ENCODE measurements around the gene TDRKH. TPM values are rescaled to one million over a fixed set of nuclear protein-coding genes. Genes with fewer than 3 reads are reported as not detected.
"Not testable (repeated sequence)": the region's sequence is repeated elsewhere in the genome, so short reads cannot be mapped to it uniquely, and the experiment has no call there.

Gene TDRKH
- total and polyA plus RNA-seq, 5 donors = 3.4 to 7.5 (median 5.6) TPM

GRCh38 chr1:151801846-151802245, 11.5 kb upstream of the TDRKH start:
- 90% methylated on average over 7 of the region's 7 CpGs for WGBS
- intact Hi-C loops (cut with DNase I) = no loop called here
- H3K4me3 ChIP-seq (ENCODE audit: low read length) = no peak overlapping the region
- no peak overlapping the region for H3K27ac ChIP-seq (ENCODE audit: low read length)
- H3K9me3 ChIP-seq (ENCODE audit: control insufficient read depth, low read length) = no peaks in the 10 kb centered on the region
- no peak for DNase-seq
- H3K27me3 ChIP-seq (ENCODE audit: control insufficient read depth, insufficient read depth) = no peaks in the 10 kb centered on the region
- no peak for ATAC-seq
- H3K4me1 ChIP-seq (ENCODE audit: control insufficient read depth, insufficient read depth, low read length) = no peaks in the 10 kb centered on the region

GRCh38 chr1:151801310-151801820, 11.1 kb upstream of the TDRKH start:
- no peak overlapping the region for H3K4me3 ChIP-seq (ENCODE audit: low read length)
- ATAC-seq = no peak
- 91% methylated on average over 12 of the region's 12 CpGs for WGBS

GRCh38 chr1:151800830-151801229, 10.5 kb upstream of the TDRKH start:
- no peaks in the 10 kb centered on the region for H3K4me1 ChIP-seq (ENCODE audit: control insufficient read depth, insufficient read depth, low read length)
- no peaks in the 10 kb centered on the region for H3K9me3 ChIP-seq (ENCODE audit: control insufficient read depth, low read length)
- no peak for ATAC-seq
- H3K4me3 ChIP-seq (ENCODE audit: low read length) = no peak overlapping the region
- no peak for DNase-seq
- H3K27ac ChIP-seq (ENCODE audit: low read length) = no peak overlapping the region
- H3K27me3 ChIP-seq (ENCODE audit: control insufficient read depth, insufficient read depth) = no peaks in the 10 kb centered on the region
- 53% methylated on average over 8 of the region's 8 CpGs for WGBS
- intact Hi-C loops (cut with DNase I) = no loop called here

More at GRCh38 chr1:151801310-151801820, 11.1 kb upstream of the TDRKH start:
- H3K27ac ChIP-seq (ENCODE audit: low read length) = no peak overlapping the region
- no peaks in the 10 kb centered on the region for H3K27me3 ChIP-seq (ENCODE audit: control insufficient read depth, insufficient read depth)
- intact Hi-C loops (cut with DNase I) = no loop called here
- no peak for DNase-seq
- no peaks in the 10 kb centered on the region for H3K9me3 ChIP-seq (ENCODE audit: control insufficient read depth, low read length)
- no peaks in the 10 kb centered on the region for H3K4me1 ChIP-seq (ENCODE audit: control insufficient read depth, insufficient read depth, low read length)

GRCh38 chr1:151799179-151800022, 9.1 kb upstream of the TDRKH start:
- Histone ChIP-seq H3K4me1 (ENCODE audit: control insufficient read depth, insufficient read depth, low read length) (no peaks in the 10 kb centered on the region), H3K27me3 (ENCODE audit: control insufficient read depth, insufficient read depth) (no peaks in the 10 kb centered on the region), H3K9me3 (ENCODE audit: control insufficient read depth, low read length) (no peaks in the 10 kb centered on the region), H3K27ac (ENCODE audit: low read length) (no peak overlapping the region), H3K4me3 (ENCODE audit: low read length) (no peak overlapping the region)
- intact Hi-C loops (cut with DNase I) = no loop called here
- 48% methylated on average over 9 of the region's 9 CpGs for WGBS
- DNase-seq (no peak), ATAC-seq (no peak)

- Histone ChIP-seq H3K4me1 (ENCODE audit: control insufficient read depth, insufficient read depth, low read length) (no peaks in the 10 kb centered on the region), H3K9me3 (ENCODE audit: control insufficient read depth, low read length) (no peaks in the 10 kb centered on the region), H3K4me3 (ENCODE audit: low read length) (no peak overlapping the region), H3K27ac (ENCODE audit: low read length) (no peak overlapping the region), H3K27me3 (ENCODE audit: control insufficient read depth, insufficient read depth) (no peaks in the 10 kb centered on the region)
- intact Hi-C loops (cut with DNase I) = no loop called here
- ATAC-seq (no peak), DNase-seq (no peak)
- 89% methylated on average over 5 of the region's 5 CpGs for WGBS
Measured at GRCh38 chr1:151798571-151798970, 8.3 kb upstream of the TDRKH start.

GRCh38 chr1:151790940-151791651, 796 bp upstream of the TDRKH start:
- DNase-seq = peak in 2 of 3 donors; percentile 52 to 58
- intact Hi-C loops (cut with DNase I) = no loop called here
- ATAC-seq = peak; percentile 38 to 48
- H3K4me1 ChIP-seq (ENCODE audit: control insufficient read depth, insufficient read depth, low read length) = no peaks in the 10 kb centered on the region
- H3K27ac ChIP-seq (ENCODE audit: low read length) = peak overlapping the region; percentile 11
- no peaks in the 10 kb centered on the region for H3K27me3 ChIP-seq (ENCODE audit: control insufficient read depth, insufficient read depth)
- under 1% methylated on average over 52 of the region's 52 CpGs for WGBS
- H3K4me3 ChIP-seq (ENCODE audit: low read length) = peak overlapping the region; percentile 77
- H3K9me3 ChIP-seq (ENCODE audit: control insufficient read depth, low read length) = no peaks in the 10 kb centered on the region

GRCh38 chr1:151787689-151788088, 2.6 kb downstream of the TDRKH start:
- no peak overlapping the region for H3K27ac ChIP-seq (ENCODE audit: low read length)
- intact Hi-C loops (cut with DNase I) = no loop called here
- DNase-seq (no peak), ATAC-seq (no peak)
- H3K4me3 ChIP-seq (ENCODE audit: low read length) = no peak overlapping the region
- WGBS = 91% methylated on average over 3 of the region's 3 CpGs
- no peaks in the 10 kb centered on the region for H3K9me3 ChIP-seq (ENCODE audit: control insufficient read depth, low read length)
- no peaks in the 10 kb centered on the region for H3K4me1 ChIP-seq (ENCODE audit: control insufficient read depth, insufficient read depth, low read length)
- no peaks in the 10 kb centered on the region for H3K27me3 ChIP-seq (ENCODE audit: control insufficient read depth, insufficient read depth)

GRCh38 chr1:151783796-151784195, 6.5 kb downstream of the TDRKH start:
- ATAC-seq (no peak), DNase-seq (no peak)
- H3K27me3 ChIP-seq (ENCODE audit: control insufficient read depth, insufficient read depth) = no peaks in the 10 kb centered on the region
- H3K4me3 ChIP-seq (ENCODE audit: low read length) = no peak overlapping the region
- intact Hi-C loops (cut with DNase I) = no loop called here
- H3K4me1 ChIP-seq (ENCODE audit: control insufficient read depth, insufficient read depth, low read length) = no peaks in the 10 kb centered on the region
- H3K9me3 ChIP-seq (ENCODE audit: control insufficient read depth, low read length) = no peaks in the 10 kb centered on the region
- no peak overlapping the region for H3K27ac ChIP-seq (ENCODE audit: low read length)
- WGBS = 48% methylated on average over 2 of the region's 2 CpGs

- Histone ChIP-seq H3K4me3 (ENCODE audit: low read length) (no peak overlapping the region), H3K27me3 (ENCODE audit: control insufficient read depth, insufficient read depth) (no peaks in the 10 kb centered on the region), H3K27ac (ENCODE audit: low read length) (no peak overlapping the region), H3K9me3 (ENCODE audit: control insufficient read depth, low read length) (no peaks in the 10 kb centered on the region), H3K4me1 (ENCODE audit: control insufficient read depth, insufficient read depth, low read length) (no peaks in the 10 kb centered on the region)
- ATAC-seq (no peak), DNase-seq (no peak)
- 90% methylated on average over 3 of the region's 3 CpGs for whole genome bisulfite sequencing
- intact Hi-C loops (cut with DNase I) = no loop called here
Measured at GRCh38 chr1:151782741-151783140, 7.6 kb downstream of the TDRKH start.

GRCh38 chr1:151782026-151782425, 8.3 kb downstream of the TDRKH start:
- intact Hi-C loops (cut with DNase I); DNase-seq; ATAC-seq; H3K4me3 ChIP-seq (ENCODE audit: low read length); H3K9me3 ChIP-seq (ENCODE audit: control insufficient read depth, low read length); H3K27ac ChIP-seq (ENCODE audit: low read length); H3K4me1 ChIP-seq (ENCODE audit: control insufficient read depth, insufficient read depth, low read length); H3K27me3 ChIP-seq (ENCODE audit: control insufficient read depth, insufficient read depth): not testable (repeated sequence)
- 85% methylated on average over 5 of the region's 5 CpGs for WGBS

GRCh38 chr1:151780736-151781135, 9.6 kb downstream of the TDRKH start:
- H3K4me3 ChIP-seq (ENCODE audit: low read length); H3K27me3 ChIP-seq (ENCODE audit: control insufficient read depth, insufficient read depth); H3K4me1 ChIP-seq (ENCODE audit: control insufficient read depth, insufficient read depth, low read length); H3K27ac ChIP-seq (ENCODE audit: low read length); DNase-seq; intact Hi-C loops (cut with DNase I); H3K9me3 ChIP-seq (ENCODE audit: control insufficient read depth, low read length); ATAC-seq: not testable (repeated sequence)
- 92% methylated on average over 5 of the region's 5 CpGs for WGBS

Data from right cardiac atrium (tissue), 5 donors.